Measurements from ENCODE around the gene PSMB7.

GRCh38 chr9:124335320-124335707, 79.9 kb downstream of the PSMB7 start:
- no peak for TF ChIP-seq POLR2A (IDR thresholded peaks at IDR 0.05)
- no peak for TF ChIP-seq CTCF (IDR thresholded peaks at IDR 0.05)

Data from lower leg skin (tissue), 3 donors.